Eye (tissue), 1 donor: ENCODE data around the gene TIFAB.
A peak's percentile ranks its signal among the peaks of the same experiment; 100 is the strongest.

Experiments
- DNase-seq: peaks from one replicate; pipeline ENCODE4 v3.0.0-alpha.2; 2015

Gene TIFAB

DNA sequence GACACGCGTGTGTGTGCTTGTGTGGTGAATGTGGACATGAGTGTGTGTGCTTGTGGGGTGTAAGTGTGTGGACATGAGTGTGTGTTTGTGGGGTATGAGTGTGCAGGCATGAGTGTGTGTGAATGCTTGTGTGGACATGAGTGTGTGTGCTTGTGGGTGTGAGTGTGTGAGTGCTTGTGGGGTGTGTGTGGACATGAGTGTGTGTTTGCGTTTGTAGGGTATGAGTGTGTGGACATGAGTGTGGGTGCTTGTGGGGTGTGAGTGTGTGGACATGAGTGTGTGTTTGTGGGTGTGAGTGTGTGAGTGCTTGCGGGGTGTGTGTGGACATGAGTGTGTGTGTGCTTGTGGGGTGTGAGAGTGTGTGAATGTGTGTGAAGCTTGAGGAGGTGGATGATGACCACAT is 29.8 kb upstream of the TIFAB start:
- DNase-seq, result no peak

DNA sequence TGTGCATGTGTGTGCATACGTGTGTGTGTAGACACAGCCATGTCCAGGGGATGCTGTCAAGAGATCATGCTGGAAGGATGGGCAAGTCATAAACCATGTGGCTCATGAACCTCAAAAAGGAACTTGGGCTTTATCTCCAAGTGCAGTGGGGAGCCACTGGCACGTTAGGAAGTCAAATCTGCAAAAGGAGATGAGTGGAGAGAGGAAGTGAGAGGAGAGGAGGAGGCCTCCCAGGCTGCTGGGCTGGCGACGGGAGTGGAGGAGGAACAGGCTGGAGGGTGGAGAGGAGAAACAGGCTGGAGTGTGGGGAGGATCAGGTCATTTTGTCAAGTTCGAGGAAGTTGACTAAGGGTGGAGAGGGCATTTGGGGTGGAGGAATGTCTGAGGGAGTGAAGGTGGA is 29.2 kb upstream of the TIFAB start:
- no peak for DNase-seq

DNA sequence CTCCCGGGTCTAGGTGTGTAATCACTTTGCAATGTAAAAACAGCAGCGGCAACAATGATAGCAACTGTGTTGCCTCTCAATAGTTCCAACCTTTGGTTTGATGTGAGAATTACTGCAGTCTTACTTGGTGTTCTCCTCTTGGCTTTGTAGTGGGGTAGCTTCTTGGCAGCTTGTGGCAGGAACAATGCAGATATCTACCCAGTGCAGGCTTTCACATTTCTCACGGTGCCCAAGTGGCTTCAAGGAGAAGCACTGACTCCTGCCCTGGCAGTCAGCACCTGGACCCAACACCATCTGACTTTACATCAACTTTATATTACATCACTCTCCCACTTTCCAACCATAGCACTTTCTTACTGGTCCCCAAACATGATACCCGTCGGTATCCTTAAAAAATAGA is 28.4 kb upstream of the TIFAB start:
- no peak for DNase-seq

DNA sequence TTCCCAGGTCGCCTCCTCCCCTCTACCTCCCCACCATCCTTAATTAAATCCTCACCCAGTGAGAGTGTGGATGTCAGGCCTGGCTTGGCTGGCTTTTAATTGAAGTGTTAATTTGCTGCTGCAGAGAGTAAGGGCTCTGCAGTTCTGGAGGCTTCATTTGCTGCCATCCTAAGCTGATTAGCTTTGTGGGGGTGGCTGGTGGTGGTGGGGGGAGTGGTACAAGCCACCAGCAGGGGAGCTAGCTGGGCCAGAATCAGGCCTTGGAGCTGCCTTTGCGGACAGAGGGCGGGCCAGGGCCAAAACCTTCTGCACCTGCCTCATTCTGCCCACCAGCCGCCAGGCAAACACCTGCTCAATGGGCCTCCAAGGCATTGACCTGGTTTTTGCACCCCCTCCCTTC is 26.8 kb upstream of the TIFAB start:
- peak; percentile 24 for DNase-seq

DNA sequence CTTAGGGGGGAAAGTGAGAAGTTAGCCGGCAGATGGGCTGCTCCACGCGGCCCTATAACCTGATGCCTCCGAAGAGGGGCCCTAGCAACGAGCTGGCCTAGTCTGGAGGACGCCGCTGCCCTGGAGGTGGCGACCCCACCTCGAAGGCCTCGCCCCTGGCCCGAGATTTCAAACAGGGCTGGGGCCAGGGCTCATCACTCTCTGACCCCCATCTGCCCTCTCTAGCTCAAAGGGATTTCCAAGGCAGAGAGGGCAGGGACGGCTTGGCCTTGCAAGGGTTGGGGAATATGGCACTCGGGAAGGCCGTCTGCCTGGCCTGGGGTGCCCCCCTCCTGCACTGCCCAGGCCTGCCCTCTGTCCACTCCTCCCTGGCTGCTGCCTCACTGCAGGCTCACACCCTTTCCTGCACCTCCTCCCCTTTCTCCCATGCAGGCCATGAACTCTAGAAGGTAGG is 25.5 kb upstream of the TIFAB start:
- DNase-seq, result peak; percentile 68

DNA sequence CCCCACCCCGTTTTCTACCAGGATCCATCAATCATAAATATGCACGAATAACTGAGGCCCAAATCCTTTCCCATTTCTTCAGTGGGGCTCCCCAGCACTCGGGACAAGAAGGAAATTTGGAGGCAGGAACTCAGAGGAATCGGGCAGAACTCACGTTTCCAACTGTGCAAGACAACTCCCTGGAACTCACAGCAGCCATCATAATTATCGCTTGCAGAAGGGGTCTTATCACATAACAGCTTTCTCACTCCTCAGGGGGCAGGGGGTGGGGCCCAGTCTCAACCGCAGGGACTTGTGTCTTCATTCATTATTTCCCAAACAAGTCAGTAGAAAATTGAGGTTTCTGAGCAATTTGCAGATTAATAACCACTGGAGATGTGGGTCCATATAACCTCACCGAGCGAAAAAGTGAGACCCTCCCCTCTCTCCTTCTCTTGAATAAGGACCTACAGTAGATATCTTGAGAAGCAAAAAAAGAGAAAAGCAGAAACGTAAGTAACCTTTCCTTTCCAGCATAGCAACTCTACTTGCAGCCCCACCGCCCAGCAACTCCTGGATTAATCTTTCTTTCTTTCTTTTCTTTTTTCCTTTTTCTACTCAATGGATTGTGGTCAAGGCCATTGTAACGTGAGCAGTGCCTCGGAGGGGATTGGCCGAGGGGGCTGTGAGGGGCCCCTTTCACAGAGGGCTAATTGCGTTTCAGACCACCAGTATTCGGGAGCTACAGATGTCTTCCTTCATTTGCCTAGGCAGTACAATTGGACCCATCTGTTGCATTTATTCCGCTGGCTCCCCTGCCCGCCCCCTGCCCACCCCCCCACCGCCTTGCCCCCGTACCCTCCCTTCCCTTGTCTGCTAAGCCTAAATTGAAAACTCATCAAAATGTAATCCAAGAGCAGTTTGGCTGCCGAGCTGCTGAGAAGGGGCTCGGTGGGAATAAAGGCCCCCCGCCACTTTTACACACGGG is 24.7 kb upstream of the TIFAB start:
- peak; percentile 74 for DNase-seq

DNA sequence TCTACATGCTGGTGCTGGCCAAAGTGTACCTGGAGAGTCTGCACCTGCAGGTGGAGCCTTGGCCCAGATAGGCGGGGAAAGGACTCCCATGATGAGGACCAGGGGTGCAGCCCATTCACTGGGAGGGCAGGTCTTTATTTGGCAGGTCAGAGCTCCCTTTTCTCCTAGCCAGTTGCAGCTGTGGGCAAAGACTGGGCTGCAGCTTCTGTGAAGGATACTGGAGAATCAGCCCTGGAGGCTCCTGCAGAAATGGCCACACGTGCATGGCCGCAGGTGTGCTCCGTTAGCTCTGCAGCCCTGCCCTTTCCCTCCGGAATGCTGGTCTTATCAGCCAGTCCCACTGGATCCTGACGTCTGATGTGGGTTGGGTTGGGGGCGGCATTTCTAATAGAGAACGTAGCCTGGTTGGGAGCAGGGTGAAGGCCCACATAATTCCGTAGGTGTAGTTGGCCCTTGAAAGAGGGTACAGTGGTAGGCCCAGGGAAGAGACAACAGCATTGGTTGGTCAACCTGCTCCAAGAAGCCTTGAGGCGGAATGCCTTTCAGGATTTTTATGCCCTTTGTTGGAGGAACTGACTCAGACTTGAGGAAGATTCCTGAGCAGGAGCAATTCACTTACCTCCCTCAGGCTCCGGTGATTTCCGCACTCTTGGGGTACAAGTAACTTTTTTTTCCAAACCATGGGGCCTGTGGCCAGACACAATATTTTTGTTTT is 22.0 kb upstream of the TIFAB start:
- DNase-seq, result no peak

DNA sequence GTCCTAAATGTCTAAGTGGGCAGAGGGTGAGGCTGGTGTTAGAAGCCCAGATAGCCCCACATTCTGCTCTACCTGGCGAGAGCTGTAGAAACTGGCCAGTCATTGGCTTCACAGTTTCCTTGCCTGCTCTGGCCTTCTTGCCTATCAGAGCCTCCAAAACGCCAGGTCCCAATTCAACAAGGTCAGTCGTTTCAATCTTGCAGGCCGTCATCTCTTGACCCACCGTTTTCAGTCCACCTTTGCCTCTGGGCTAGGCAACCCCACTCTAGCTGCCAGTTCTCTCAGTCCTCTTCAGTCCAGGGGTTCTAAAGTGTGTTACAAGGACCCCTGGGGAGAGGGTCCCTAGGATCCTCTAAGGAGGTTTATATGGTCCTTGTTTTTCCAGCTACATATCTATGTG is 20.0 kb upstream of the TIFAB start:
- no peak for DNase-seq

DNA sequence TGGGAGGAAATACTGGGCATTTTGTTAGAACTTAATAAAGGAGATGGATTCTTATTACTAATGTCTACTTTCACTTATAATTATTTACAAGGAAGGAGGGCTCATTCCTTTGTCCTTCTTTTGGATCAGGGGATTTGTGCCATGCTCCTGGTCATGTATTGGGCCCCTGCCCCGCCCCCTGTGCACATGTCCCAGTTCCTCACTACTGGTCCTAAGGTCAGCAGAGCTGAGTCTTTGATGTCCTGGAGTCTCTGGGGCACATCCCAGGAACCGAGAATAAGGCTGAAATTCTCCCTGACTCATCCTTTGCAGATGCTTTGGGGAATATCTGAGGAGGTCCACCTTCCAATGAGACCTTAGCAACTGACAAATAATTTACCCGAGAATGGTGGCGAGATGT is 19.6 kb upstream of the TIFAB start:
- DNase-seq, result no peak

DNA sequence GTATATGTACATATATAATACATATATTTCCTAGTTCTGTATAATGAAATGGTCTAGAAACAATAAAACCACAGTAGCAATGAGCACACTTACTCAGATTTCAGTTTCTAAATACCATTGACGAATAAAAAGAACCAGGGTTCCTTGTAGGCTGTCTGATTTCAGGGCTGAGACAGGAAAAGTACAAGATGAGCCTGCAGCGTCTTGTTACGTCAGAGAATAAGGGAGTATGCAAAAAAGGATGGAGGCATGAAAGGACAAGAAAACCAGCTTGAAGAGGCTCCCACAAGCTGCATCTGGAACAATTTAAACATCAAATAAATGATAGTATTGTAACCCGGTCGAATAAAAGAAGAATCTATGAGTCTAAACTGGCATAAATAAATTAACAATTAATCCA is 17.8 kb upstream of the TIFAB start:
- no peak for DNase-seq

DNA sequence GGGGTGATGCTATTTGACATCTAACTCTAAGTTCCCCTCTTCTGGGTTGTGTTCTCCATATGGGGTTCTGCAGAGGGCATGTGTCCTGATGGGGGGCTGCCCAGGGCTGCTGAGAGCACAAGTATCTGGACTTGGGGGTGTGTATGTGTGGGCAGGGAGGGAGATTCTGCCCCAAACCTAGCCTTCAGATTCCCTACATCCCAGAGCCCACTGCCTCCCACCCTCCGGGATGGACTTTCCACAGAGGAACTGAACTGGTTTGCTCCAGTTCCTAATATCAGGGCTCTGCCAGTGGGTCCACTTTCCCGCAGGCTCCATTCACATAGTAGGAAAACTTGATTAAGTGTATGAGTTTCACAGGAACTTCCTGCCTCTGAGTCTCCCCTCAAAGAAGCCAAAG is 16.4 kb upstream of the TIFAB start:
- no peak for DNase-seq

DNA sequence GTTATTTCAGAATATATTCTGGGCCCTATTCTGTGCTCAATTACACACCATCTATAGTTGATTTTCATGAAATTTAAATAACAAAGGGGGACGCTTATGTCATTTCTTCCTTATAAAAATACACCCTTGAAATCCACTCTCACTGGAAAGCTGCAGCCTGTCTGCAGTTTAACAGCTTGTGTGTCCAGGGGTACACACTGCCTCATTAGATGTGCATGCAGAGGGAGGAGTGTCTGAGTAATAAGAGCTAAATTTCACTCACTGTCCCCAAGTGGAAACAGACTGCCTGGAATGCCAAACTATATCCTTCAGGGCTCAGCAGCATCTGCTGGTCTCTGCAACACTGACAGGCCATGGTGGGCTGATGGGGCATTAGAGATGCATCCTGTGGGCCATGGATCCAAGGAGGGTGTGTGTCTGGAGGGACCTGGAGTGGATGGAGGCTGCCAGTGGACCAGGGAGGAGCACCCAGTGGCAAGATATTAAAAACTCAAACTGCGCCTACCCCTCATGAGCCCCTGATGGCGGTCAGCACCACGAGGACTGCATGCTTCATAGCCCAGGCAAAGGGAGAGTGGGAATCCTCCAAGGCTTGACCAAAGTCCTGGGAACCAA is 15.8 kb upstream of the TIFAB start:
- no peak for DNase-seq

DNA sequence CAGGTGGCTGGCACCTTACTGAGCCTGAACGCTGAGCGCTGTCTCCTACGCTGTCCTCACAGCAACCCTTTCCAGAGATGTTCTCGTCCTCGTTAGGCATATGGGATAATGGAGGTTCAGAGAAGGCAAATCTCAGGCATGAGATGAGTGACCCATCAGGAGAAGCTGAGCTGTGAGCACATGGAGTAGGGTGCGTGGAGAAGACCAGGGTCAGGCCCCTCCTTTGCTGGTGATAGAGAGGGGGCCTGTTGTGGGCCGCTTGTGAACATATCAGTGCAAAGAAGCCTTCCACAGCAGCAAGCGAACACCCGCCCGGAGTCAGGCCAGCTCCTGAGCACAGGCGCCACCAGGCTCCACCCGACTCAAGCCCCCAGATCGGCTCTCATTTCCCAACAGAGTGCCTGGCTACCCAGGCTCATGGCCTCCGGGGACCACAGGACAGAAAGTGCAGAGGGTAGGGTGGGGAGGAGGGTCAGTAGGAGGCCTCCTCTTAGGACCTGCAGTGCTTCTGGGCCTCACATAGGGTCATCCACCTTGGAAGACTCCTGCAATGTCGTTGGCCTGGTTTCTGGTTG is 15.0 kb upstream of the TIFAB start:
- DNase-seq, result no peak

DNA sequence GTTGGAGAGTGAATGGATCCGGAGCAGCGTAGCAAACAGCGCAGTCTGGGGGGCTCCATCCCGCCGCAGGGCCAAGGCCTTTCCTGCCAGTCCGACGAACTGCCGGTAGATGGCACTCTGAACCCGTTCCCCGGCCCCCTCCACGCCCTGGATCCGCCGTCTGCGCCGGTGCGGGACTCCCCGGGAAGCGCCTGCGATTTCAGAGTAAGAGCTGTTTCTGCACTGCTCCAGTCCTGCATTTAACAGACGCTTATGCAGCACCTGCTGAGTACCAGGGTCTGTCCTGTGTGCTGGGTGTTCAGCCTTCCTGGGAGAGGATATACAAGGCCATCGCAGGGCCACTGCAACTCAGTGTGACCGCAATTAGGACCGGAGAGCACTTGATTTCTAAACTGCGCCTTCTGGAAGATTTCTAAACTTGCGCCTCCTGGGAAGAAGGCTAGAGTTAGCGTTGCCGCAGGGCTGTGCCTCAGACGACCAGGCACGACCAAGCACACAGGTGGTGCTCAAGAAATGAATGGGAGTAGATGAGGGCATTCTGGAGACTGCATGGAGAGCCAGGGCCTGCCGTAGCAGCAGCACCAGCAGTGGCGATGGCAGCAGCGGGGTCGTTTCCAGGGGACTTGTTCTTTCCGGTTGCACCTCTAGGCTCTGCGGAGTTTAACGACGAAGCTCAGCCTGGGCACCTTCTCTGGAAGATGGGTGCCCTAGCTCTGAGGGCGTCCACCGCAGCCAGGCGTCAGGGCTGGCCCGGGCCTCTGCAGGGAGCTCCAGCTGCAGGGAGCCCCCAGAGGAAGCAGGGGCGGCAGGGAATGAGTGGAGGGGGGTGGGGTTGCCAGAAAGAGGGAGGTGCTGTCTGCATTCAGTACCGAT is 14.3 kb upstream of the TIFAB start:
- DNase-seq, result peak; percentile 94

DNA sequence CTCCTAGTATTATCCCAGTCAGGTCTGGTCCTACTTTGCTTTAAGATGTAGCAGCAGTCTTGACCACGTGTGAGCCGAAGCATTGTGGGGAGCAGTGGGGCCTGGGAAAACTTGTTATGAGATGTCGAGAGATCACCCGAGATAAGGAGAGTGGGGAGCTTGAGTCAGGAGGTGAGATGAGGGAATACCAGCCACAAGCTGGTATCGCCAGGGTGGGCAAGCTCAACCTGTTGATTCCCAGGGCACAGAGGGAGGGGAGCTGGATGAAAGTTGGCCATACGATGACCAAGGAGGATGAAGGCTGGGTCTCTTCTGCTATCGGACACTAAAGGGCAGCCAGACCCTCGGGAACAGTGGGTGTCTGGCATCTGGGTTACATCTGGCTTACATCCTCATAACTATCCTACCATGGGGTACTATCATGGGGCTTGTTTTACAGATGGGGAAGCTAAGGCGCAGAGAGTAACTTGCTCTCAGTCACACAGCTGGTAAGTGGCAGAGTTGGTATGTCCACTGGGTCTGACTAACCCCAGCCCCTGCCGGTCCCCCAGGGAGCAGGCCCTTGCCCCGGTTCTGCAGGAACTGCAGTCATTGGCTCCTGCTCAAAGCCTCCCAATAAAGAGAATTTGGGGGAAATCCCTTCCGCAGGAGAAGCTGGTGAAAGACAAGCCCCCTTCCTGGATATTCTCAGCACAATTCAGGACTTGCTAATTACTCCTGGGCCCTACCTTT is 13.4 kb upstream of the TIFAB start:
- DNase-seq, result no peak

DNA sequence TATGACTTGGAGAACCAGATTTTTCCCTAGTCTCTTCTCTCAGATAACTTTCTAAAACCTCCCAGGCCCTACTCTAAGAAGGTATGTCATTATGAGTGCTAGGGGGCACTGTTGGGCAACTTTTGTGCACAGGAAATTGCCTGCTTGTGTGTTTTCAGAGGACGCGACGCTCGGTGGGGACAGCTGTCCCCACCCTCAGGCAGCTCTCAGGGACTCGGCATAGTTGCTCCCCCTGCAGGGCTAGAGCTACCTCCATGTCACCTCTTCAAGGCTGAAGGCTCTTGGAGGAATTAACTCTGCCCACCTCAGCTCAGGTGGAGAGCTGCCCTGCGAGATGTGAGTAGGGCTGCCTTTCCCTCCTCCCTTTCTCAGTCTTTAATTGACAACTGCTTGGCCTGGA is 10.2 kb upstream of the TIFAB start:
- peak; percentile 88 for DNase-seq

DNA sequence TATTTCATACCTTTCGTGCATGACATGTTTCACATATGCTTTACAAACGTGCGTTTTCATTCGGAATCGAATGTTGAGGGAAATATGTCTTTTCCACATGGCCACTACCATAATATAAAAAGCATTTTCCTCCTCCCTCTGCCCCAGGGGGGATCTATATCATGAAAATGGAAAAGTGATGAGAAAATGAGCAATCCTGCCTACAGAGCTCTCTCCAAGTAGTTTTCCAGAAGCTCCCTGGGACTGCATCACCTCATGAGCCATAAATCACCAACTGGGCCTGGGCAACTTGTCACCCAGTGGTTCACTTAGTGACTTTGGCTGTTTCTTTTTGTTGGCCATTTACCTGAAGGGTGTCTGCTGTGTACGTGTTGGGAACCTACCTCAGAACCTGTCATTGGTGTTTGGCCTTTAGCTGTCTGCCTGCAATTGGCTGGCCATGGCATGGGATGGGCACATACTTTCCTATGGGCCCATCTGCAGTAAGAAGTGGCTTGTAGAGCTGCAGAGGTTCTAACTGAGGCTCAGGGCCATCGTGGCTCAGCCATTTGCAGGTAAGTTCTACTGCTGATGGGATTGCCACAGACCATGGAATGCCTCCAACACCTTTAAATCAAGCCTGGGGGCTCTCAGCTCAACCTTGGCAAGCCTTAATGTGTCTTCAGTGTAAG is 9.5 kb upstream of the TIFAB start:
- no peak for DNase-seq

DNA sequence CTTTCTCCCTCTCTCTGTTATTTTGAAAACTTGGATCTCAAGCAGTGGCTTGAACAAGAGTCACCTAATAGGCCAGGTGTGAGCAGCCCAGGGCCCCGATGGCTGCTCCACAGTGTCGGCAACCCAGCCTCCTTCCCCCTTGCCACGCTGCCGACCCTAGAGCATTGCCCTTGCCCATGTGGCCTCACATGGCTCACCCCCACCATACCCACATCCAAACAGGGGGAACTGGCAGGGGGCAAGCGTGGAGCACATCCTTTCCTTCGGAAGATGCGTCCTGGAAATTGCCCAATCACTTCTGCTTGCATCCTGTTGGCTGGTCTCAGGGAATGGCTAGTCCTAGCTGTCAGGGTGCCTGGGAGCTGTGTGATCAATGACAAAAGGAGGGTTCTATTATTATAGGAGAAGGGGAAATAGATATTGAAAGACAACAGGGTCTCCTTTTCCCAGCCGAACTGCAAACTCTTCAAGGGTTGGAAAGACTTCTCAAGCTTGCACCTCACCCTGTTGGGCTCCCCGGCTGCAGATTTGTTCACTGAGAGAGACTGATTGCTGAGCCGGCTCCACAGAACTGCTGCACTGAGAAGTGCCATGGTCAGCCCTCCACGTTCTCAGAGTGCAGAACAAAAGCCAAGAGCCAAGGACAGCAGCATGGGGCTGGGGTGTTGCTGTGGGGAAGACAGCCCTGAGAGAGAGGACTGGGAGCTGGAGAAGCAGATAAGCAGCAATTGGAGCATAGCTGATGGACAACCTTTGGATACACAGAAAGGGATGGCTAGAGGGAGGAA is 8.3 kb upstream of the TIFAB start:
- DNase-seq, result no peak

DNA sequence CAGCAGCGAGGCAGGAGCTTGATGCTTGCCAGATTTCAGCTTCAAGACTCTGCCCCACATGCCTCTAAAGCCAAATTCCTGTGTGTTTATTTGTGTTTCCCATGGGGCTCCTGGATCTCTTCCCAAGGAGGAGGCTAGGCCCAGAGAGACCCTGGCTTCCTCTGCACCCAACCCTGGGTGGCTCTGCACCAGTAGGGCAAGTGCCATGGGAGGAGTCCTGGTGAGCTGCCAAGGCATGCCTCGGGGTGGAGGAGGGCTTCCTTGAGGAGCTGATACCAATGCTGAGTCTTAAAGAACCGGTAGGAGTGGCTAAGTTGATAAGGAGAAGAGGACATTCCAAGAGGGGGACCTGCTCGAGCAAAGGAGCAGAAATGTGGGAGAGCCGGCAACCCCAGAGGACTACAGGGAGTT is 6.8 kb upstream of the TIFAB start:
- DNase-seq, result no peak

DNA sequence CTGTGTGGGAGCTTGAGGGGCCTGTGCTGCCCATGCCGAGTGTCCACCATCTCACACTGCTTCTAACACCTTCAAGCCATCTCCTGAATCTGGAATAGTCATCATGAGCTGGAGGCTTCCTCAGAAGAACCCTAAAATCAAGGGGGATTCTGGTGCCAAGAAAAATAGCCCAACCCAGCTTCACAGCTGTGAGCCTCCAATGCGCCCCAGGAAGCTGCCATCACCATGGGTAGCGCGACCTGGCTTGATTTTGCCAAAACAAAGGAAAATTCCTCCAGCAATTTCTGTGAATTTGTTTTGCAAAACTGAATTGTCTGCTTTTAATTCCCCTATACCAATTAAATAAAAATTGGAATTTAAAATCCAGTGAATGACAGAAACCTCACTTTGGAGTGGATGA is 6.2 kb upstream of the TIFAB start:
- DNase-seq, result no peak
